ENCODE results near the gene PSMA6. TPM values are rescaled to one million over a fixed set of nuclear protein-coding genes. Genes with fewer than 3 reads are reported as not detected.

PSMA6 gene
- total and polyA plus RNA-seq, 2 of the 8 experiments (the other 6 are each of a cell fraction or from before 2014, with no cell fraction given), result 180 to 238 TPM

DNA sequence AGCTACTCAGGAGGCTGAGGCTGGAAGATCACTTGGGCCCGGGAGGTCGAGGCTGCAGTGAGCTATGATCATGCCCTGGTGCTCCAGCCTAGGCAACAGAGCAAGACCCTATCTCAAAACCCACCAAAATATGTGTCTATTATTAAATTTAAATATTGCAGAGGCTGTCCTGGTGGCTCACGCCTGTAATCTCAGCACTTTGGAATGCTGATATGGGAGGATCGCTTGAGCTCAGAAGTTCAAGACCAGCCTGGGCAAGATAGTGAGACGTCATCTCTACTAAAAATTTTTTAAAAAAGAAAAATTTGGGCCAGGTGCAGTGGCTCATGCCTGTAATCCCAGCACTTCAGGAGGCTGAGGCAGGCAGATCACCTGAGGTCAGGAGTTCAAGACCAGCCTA is 13.9 kb downstream of the PSMA6 start:
- Histone ChIP-seq H3K4me2 (ENCODE audit: insufficient read depth in 1 of 2, low read depth in 2 of 2, low read length in 2 of 2) (no peak overlapping the region), H2AK5ac (ENCODE audit: low read depth, low read length) (no peak overlapping the region), H3K14ac (ENCODE audit: insufficient read length) (no peak overlapping the region), H3K79me1 (ENCODE audit: low read depth, low read length) (no peaks in the 10 kb centered on the region; the same call in 1 of the 2 replicates), H3K4me1 (replicated peaks in 1 of 4; ENCODE audit: control insufficient read depth in 3 of 4, insufficient read depth in 4 of 4, low read length in 3 of 4) (no peaks in the 10 kb centered on the region), H2AFZ (ENCODE audit: low read length) (no peak overlapping the region), H3K23me2 (ENCODE audit: low read depth, low read length) (no peaks in the 10 kb centered on the region), H3K36me3 (ENCODE audit: control insufficient read depth in 2 of 4, insufficient read depth in 4 of 4, low read length in 3 of 4) (peaks cover 0 to 32% (median 11%) of the 10 kb centered on the region in 4 experiments; a peak in 7 of 8 replicates), H3K27ac (ENCODE audit: low read depth, low read length) (no peak overlapping the region), H3K23ac (ENCODE audit: insufficient read length) (no peak overlapping the region), H3K79me2 (ENCODE audit: control insufficient read depth in 1 of 2, insufficient read depth in 2 of 2, low read length in 2 of 2) (peaks cover 6 to 66% of the 10 kb centered on the region in 2 experiments), H2BK5ac (ENCODE audit: low read depth, low read length) (no peak overlapping the region), H3K9me3 (ENCODE audit: insufficient read depth in 2 of 2, low read depth in 1 of 2, low read length in 1 of 2) (no peaks in the 10 kb centered on the region), H4K5ac (ENCODE audit: insufficient read length, low read depth, low read length) (no peak overlapping the region), H3K56ac (replicated peaks; ENCODE audit: insufficient read length, low read depth, low read length) (no peak overlapping the region), H4K8ac (ENCODE audit: extremely low read depth, insufficient read depth, low read length) (no peak overlapping the region), H2BK15ac (ENCODE audit: low read length) (no peak overlapping the region), H3K9ac (replicated peaks in 1 of 4; ENCODE audit: extremely low read depth in 1 of 4, low read depth in 3 of 4, low read length in 3 of 4) (no peak overlapping the region), H4K91ac (replicated peaks; ENCODE audit: insufficient read length, low read length) (no peak overlapping the region), H2BK20ac (ENCODE audit: low read length) (no peak overlapping the region), H2BK120ac (replicated peaks; ENCODE audit: low read depth, low read length) (no peak overlapping the region), H3K18ac (ENCODE audit: extremely low read depth, low read length) (no peak overlapping the region), H3K4ac (replicated peaks; ENCODE audit: insufficient read length, low read depth, low read length) (no peak overlapping the region), H2BK12ac (ENCODE audit: low read depth, low read length) (no peak overlapping the region), H4K20me1 (replicated peaks in 1 of 2; ENCODE audit: control insufficient read depth in 1 of 2, insufficient read depth in 2 of 2, low read length in 2 of 2) (peaks cover 0 to 2% of the 10 kb centered on the region in 2 experiments), H3K27me3 (replicated peaks in 1 of 4; ENCODE audit: control insufficient read depth in 3 of 4, extremely low read depth in 1 of 4, insufficient read depth in 3 of 4, low read length in 3 of 4) (no peaks in the 10 kb centered on the region), H3K4me3 (ENCODE audit: extremely low read depth in 1 of 4, insufficient read depth in 2 of 4, low read depth in 3 of 4, low read length in 4 of 4) (no peak overlapping the region)
- FAIRE-seq (no peak), DNase-seq (ENCODE audit: low read depth in 1 of 2, low spot score in 2 of 2) (no peak)
- ChIA-PET CTCF (ENCODE audit: partially characterized antibody) (interaction anchor here (0.9 to 2.4 kb wide), 5 partner anchors 28 to 166 kb away, joined by 3 to 5 read pairs (median 3); no protein-coding TSS in a partner anchor), POLR2A (ENCODE audit: partially characterized antibody) (interaction anchor here (0.8 to 2.9 kb wide), 2 partner anchors 14 to 99 kb away, joined by 3 to 7 read pairs; partner anchors contain the start of genes NFKBIA and PSMA6)
- WGBS, 2 experiments (ENCODE audit: extremely low coverage in 1 of 2, insufficient coverage in 1 of 2, insufficient read length in 1 of 2, insufficient replicate concordance in 2 of 2, low coverage in 1 of 2, low lambda C conversion rate in 2 of 2, missing lambda C conversion rate in 1 of 2), result 91% methylated on average over 5 of the region's 5 CpGs; no CpG with 5 or more reads in 1 of the 2 experiments
- TF ChIP-seq BCL11A (IDR thresholded peaks at IDR 0.05; ENCODE audit: low read depth in 2 of 2, low read length in 2 of 2) (no peak), BRCA1 (IDR thresholded peaks at IDR 0.05; ENCODE audit: low read depth, low read length) (no peak), PHF8 (conservative IDR thresholded peaks at IDR 0.05; ENCODE audit: low read depth, low read length) (no peak), NANOG (IDR thresholded peaks at IDR 0.05; ENCODE audit: insufficient read depth, low read depth, low read length, poor library complexity, severe bottlenecking) (no peak)
